Measurements from ENCODE around the gene BSN.

Gene BSN

GRCh38 chr3:49634736-49635135 is 80.5 kb downstream of the BSN start:
- DNase-seq: no peak

DNA sequence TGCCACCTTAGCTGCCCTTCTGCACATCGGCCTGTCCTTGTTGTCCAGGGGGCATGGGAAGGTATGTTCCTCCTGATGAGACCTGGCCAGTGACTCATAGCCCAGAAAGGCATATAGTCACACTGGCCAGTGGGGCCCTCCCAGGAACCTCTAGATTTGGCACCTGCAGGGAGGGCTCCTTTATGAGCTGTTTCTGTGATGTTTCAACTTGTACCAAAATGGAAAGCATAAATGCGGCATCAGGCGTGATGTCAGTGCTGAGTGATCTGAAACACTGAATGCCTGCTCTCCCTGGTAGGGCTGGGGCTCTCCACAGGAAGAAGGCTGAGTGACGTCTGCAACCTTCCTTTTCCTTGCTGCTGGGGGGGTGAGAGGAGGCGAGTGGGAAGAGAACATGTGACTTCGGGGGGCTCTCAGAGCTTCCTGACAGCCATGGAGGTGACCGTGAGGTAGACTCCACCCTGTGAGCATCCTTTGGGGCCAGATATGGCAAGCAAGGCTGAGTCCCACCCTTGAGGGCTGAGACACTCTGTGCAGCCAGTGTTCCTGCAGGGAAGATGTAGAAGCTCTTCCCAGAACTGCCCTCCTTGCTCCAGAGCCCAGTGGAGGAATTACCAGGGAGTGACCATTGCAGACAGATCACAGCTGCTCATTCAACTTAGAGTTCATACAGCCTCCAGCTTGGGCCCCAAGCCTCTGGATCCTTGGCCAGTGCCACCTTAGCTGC is 82.8 kb downstream of the BSN start:
- DNase-seq: no peak

- DNase-seq: no peak
Measured at GRCh38 chr3:49638445-49638844, 84.2 kb downstream of the BSN start.

DNA sequence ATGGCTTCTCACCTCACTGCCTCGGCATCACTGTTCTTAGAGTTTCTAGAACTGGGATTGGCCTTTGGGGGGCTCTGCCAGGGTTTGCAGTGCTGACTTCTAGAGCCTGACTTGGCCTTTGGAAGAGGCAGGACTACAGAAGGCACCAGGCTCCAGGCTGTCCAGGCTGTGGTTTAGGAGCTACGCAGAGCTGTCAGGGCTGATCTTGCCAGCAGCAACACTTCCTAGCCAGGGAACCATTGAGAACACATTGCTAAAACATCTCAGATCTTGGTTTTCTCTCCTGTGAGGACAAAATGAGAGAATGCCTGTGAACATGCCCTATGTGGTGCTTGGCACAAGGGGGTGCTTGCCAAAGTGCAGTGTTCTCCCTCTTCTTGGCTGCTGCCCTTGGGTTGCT is 85.3 kb downstream of the BSN start:
- DNase-seq: no peak

GRCh38 chr3:49641292-49641691 is 87.0 kb downstream of the BSN start:
- no peak for DNase-seq

- DNase-seq: no peak
Measured at GRCh38 chr3:49641921-49642707, 87.8 kb downstream of the BSN start.

DNA sequence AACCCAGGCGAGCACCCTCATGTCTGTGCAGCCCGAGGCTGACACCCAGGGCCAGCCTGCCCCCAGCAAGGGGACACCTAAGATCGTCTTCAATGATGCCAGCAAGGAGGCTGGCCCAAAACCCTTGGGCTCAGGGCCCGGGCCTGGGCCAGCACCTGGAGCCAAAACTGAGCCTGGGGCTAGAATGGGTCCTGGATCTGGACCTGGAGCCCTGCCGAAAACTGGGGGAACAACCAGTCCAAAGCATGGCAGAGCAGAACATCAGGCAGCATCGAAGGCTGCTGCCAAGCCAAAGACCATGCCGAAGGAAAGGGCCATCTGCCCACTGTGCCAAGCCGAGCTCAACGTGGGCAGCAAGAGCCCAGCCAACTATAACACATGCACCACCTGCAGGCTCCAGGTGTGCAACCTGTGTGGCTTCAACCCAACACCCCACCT is 88.5 kb downstream of the BSN start:
- DNase-seq: no peak

DNA sequence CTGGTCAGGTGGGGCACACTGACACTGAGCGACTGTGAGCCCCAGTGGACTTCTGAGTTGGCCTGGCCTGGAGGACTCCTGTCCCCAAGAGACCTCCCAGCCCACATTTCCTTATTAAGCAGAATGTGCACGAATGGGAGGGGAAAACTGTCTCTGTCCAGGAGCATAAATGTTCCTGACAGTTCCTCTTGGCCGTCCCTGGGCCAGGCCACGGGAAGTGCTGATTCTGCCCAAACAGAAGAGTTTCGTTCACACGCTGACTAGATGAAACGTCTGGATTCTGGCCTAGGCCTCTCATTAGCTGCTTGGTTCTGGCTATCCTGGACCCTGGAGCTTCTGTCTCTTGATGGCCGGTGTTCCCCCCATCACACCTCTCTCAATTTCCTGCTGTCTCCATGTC is 90.4 kb downstream of the BSN start:
- DNase-seq: no peak

- DNase-seq: no peak
Measured at GRCh38 chr3:49646236-49646635, 92.0 kb downstream of the BSN start.

DNA sequence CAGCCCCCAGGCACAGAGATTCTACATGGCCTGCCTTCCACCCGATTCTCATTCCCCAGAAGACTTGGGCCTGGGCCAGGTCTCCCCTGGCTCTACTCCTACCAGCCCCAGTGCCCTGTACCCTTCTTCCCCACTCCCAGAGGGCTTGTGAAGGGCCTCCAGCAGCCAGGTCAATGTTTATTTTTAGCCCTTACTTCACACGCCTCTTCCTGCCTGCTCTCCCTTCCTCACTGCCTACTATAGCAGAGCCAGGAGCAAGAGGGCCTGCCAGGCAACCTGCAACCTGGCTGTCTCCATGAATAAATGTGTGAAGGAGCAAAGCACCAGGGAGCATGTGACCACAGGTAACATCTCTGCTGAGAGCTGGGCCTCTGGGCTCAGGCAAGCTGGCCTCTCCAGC is 93.5 kb downstream of the BSN start:
- no peak for DNase-seq

DNA sequence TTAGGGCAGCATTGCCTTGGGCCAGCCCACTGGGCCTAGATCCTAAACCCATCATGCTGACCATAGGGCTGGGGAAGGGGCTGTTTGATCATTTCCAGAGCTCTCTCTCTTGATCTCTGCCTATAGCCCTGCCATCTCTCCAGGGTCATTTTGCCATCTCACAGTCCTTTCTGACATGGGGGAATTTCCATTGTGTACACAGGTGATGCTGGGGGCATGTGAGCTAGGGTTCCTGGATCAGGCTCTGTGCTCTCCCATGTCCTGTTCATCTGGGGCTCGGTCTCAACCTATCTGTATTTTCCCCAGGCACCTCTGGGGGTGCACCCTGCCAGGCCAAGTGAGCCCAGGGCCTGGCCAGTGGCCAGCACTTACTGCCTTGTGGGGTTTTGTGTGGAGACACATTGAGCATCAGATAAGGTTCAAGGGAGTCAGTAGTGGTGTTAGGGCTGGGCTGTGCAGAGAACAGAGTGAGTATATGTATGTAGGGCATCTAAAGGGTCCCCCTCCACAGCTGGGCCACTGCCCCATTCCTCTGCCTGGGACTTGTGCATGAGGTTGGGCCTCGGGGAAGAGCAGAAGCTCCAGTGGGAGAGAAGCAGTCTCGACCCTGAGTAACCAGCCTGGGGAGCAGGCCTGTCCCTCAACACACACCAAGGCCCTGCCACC is 94.2 kb downstream of the BSN start:
- DNase-seq: no peak

GRCh38 chr3:49649576-49649975 is 95.3 kb downstream of the BSN start:
- no peak for DNase-seq

GRCh38 chr3:49650177-49650576 is 95.9 kb downstream of the BSN start:
- no peak for DNase-seq

- no peak for DNase-seq
Measured at GRCh38 chr3:49650637-49651036, 96.4 kb downstream of the BSN start.

DNA sequence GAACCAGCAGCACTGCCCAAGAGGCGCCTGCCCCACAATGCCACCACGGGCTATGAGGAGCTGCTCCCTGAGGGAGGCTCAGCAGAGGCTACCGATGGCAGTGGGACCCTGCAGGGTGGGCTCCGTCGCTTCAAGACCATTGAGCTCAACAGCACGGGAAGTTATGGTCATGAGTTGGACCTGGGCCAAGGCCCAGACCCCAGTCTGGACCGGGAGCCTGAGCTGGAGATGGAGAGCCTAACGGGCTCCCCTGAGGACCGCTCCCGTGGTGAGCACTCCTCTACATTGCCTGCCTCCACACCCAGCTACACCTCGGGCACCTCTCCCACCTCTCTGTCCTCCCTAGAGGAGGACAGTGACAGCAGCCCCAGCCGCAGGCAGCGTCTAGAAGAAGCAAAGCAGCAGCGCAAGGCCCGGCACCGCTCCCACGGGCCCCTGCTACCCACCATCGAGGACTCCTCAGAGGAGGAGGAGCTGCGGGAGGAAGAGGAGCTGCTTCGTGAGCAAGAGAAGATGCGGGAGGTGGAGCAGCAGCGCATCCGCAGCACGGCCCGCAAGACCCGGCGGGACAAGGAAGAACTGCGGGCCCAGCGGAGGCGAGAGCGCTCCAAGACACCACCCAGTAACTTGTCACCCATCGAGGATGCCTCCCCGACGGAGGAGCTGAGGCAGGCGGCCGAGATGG is 98.1 kb downstream of the BSN start:
- DNase-seq: no peak

DNA sequence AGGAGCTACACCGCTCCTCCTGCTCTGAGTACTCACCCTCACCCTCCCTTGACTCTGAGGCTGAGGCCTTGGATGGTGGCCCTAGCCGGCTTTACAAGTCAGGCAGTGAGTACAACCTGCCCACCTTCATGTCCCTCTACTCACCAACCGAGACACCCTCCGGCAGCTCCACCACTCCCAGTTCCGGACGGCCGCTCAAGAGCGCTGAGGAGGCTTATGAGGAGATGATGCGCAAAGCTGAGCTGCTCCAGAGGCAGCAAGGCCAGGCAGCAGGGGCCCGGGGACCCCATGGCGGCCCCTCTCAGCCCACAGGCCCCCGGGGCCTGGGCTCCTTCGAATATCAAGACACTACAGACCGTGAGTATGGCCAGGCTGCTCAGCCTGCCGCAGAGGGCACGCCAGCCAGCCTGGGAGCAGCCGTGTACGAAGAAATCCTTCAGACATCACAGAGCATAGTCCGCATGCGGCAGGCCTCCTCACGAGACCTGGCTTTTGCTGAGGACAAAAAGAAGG is 98.7 kb downstream of the BSN start:
- DNase-seq: no peak

- DNase-seq: no peak
Measured at GRCh38 chr3:49653621-49654020, 99.3 kb downstream of the BSN start.

GRCh38 chr3:49654176-49654825 is 100.0 kb downstream of the BSN start:
- DNase-seq: no peak

- no peak for DNase-seq
Measured at GRCh38 chr3:49654955-49655556, 100.8 kb downstream of the BSN start.

DNA sequence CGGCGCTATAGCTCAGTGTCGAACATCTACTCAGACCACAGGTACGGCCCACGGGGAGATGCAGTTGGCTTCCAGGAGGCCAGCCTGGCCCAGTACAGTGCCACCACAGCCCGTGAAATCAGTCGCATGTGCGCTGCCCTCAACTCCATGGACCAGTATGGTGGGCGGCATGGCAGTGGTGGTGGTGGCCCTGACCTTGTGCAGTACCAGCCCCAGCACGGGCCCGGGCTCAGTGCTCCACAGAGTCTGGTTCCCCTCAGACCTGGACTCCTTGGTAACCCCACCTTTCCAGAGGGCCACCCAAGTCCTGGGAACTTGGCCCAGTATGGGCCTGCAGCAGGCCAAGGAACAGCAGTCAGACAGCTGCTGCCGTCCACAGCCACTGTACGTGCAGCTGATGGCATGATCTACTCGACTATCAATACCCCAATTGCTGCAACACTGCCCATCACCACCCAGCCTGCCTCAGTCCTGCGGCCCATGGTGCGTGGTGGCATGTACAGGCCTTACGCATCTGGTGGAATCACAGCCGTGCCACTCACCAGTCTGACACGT is 101.5 kb downstream of the BSN start:
- DNase-seq: no peak

DNA sequence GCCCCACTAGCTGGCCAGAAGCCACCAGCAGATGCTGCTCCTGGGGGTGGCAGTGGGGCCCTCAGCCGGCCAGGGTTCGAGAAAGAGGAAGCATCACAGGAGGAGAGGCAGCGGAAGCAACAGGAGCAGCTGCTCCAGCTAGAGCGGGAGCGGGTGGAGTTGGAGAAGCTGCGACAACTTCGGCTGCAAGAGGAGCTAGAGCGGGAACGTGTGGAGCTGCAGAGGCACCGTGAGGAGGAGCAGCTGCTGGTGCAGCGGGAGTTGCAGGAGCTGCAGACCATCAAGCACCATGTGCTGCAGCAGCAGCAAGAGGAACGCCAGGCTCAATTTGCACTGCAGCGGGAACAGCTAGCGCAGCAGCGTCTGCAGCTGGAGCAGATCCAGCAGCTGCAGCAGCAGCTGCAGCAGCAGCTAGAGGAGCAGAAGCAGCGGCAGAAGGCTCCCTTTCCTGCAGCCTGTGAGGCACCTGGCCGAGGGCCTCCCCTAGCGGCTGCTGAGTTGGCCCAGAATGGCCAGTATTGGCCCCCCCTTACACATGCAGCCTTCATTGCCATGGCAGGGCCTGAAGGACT is 102.3 kb downstream of the BSN start:
- no peak for DNase-seq
